Duodenal mucosa (tissue), 2 donors: ENCODE data around the gene CLEC19A.
"Not testable (repeated sequence)": the region's sequence is repeated elsewhere in the genome, so short reads cannot be mapped to it uniquely, and the experiment has no call there.

Experiments
- H3K27ac ChIP-seq: one replicate; pipeline ENCODE4 v1.7.0; 2013; ENCODE audit warnings: low read depth, low read length
- H3K27me3 ChIP-seq, 2 donors: one replicate each; pipeline ENCODE4 v1.7.0; 2013; ENCODE audit warnings: low read length in 2 of 2, control low read depth in 1 of 2; ENCODE audit not compliant: insufficient read depth in 2 of 2, control insufficient read depth in 1 of 2
- H3K36me3 ChIP-seq, 2 donors: one replicate each; pipeline ENCODE4 v1.7.0; 2013; ENCODE audit warnings: low read length in 2 of 2, control low read depth in 1 of 2; ENCODE audit not compliant: insufficient read depth in 2 of 2, control insufficient read depth in 1 of 2
- H3K4me1 ChIP-seq, 2 donors: one replicate each; pipeline ENCODE4 v1.7.0; 2013; ENCODE audit warnings: low read length in 2 of 2, control low read depth in 1 of 2; ENCODE audit not compliant: insufficient read depth in 2 of 2, control insufficient read depth in 1 of 2
- H3K4me3 ChIP-seq, 2 donors: one replicate each; pipeline ENCODE4 v1.7.0; 2013; ENCODE audit warnings: low read length in 2 of 2, low read depth in 1 of 2
- H3K9ac ChIP-seq, 2 donors: one replicate each; pipeline ENCODE4 v1.7.0; 2013; ENCODE audit warnings: low read length in 2 of 2, low read depth in 1 of 2
- H3K9me3 ChIP-seq, 2 donors: one replicate each; pipeline ENCODE4 v1.7.0; 2013; ENCODE audit warnings: low read length in 2 of 2, control low read depth in 1 of 2; ENCODE audit not compliant: control insufficient read depth in 1 of 2

CLEC19A gene

GRCh38 chr16:19315889-19316433 is 30.4 kb downstream of the CLEC19A start:
- Histone ChIP-seq H3K27me3 (no peaks in the 10 kb centered on the region), H3K4me1 (no peaks in the 10 kb centered on the region), H3K27ac (no peak overlapping the region), H3K9me3 (no peaks in the 10 kb centered on the region), H3K4me3 (no peak overlapping the region), H3K9ac (no peak overlapping the region), H3K36me3 (no peaks in the 10 kb centered on the region)

GRCh38 chr16:19316846-19317245 is 31.3 kb downstream of the CLEC19A start:
- Histone ChIP-seq H3K27ac (no peak overlapping the region), H3K36me3 (no peaks in the 10 kb centered on the region), H3K27me3 (no peaks in the 10 kb centered on the region), H3K9me3 (no peaks in the 10 kb centered on the region), H3K4me3 (no peak overlapping the region), H3K4me1 (no peaks in the 10 kb centered on the region), H3K9ac (no peak overlapping the region)

- not testable (repeated sequence) for H3K27me3 ChIP-seq, H3K4me3 ChIP-seq, H3K9me3 ChIP-seq, H3K4me1 ChIP-seq, H3K9ac ChIP-seq, H3K36me3 ChIP-seq, H3K27ac ChIP-seq
These were observed 35.7 kb downstream of the CLEC19A start for GRCh38 chr16:19321186-19321585.

GRCh38 chr16:19323596-19323995 is 38.1 kb downstream of the CLEC19A start:
- Histone ChIP-seq H3K4me1 (no peaks in the 10 kb centered on the region), H3K9me3 (no peaks in the 10 kb centered on the region)

GRCh38 chr16:19328364-19328763 is 42.8 kb downstream of the CLEC19A start:
- H3K27me3 ChIP-seq = no peaks in the 10 kb centered on the region
- no peaks in the 10 kb centered on the region for H3K4me1 ChIP-seq
- no peaks in the 10 kb centered on the region for H3K9me3 ChIP-seq
- no peak overlapping the region for H3K9ac ChIP-seq
- no peak overlapping the region for H3K4me3 ChIP-seq
- H3K36me3 ChIP-seq = no peaks in the 10 kb centered on the region
- no peak overlapping the region for H3K27ac ChIP-seq

More at GRCh38 chr16:19323596-19323995, 38.1 kb downstream of the CLEC19A start:
- Histone ChIP-seq H3K27me3 (no peaks in the 10 kb centered on the region), H3K27ac (no peak overlapping the region), H3K36me3 (no peaks in the 10 kb centered on the region), H3K9ac (no peak overlapping the region), H3K4me3 (no peak overlapping the region)

GRCh38 chr16:19329932-19330331 is 44.4 kb downstream of the CLEC19A start:
- Histone ChIP-seq H3K4me3 (no peak overlapping the region), H3K4me1 (no peaks in the 10 kb centered on the region), H3K9me3 (no peaks in the 10 kb centered on the region), H3K36me3 (no peaks in the 10 kb centered on the region), H3K27me3 (no peaks in the 10 kb centered on the region), H3K27ac (no peak overlapping the region), H3K9ac (no peak overlapping the region)

GRCh38 chr16:19330841-19331397 is 45.4 kb downstream of the CLEC19A start:
- Histone ChIP-seq H3K9ac (no peak overlapping the region), H3K27me3 (no peaks in the 10 kb centered on the region), H3K36me3 (no peaks in the 10 kb centered on the region), H3K27ac (no peak overlapping the region), H3K4me1 (no peaks in the 10 kb centered on the region), H3K9me3 (no peaks in the 10 kb centered on the region), H3K4me3 (no peak overlapping the region)

GRCh38 chr16:19331794-19332193 is 46.3 kb downstream of the CLEC19A start:
- no peaks in the 10 kb centered on the region for H3K27me3 ChIP-seq
- H3K9me3 ChIP-seq = no peaks in the 10 kb centered on the region
- H3K27ac ChIP-seq = no peak overlapping the region
- no peak overlapping the region for H3K9ac ChIP-seq
- no peak overlapping the region for H3K4me3 ChIP-seq
- no peaks in the 10 kb centered on the region for H3K36me3 ChIP-seq
- H3K4me1 ChIP-seq = no peaks in the 10 kb centered on the region

- H3K27me3 ChIP-seq = no peaks in the 10 kb centered on the region
- H3K4me1 ChIP-seq = no peaks in the 10 kb centered on the region
These were observed 52.8 kb downstream of the CLEC19A start for GRCh38 chr16:19338335-19338734.

GRCh38 chr16:19344224-19344801 is 58.8 kb downstream of the CLEC19A start:
- Histone ChIP-seq H3K4me1 (no peaks in the 10 kb centered on the region), H3K36me3 (no peaks in the 10 kb centered on the region), H3K9ac (no peak overlapping the region), H3K9me3 (no peaks in the 10 kb centered on the region), H3K27ac (no peak overlapping the region), H3K4me3 (no peak overlapping the region), H3K27me3 (no peaks in the 10 kb centered on the region)

More at GRCh38 chr16:19338335-19338734, 52.8 kb downstream of the CLEC19A start:
- Histone ChIP-seq H3K4me3 (no peak overlapping the region), H3K36me3 (no peaks in the 10 kb centered on the region), H3K9me3 (no peaks in the 10 kb centered on the region), H3K27ac (no peak overlapping the region), H3K9ac (no peak overlapping the region)
